ENCODE data around the gene SMYD4.

DNA sequence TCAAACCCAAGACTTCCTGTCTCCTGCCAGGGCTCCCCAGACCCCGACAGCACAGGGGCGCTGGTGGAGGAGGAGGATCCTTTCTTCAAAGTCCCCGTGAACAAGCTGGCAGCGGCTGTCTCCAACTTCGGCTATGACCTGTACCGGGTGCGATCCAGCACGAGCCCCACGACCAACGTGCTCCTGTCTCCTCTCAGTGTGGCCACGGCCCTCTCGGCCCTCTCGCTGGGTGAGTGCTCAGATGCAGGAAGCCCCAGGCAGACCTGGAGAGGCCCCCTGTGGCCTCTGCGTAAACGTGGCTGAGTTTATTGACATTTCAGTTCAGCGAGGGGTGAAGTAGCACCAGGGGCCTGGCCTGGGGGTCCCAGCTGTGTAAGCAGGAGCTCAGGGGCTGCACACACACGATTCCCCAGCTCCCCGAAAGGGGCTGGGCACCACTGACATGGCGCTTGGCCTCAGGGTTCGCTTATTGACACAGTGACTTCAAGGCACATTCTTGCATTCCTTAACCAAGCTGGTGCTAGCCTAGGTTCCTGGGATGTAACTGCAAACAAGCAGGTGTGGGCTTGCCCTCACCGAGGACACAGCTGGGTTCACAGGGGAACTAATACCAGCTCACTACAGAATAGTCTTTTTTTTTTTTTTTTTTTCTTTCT, 59.8 kb downstream of the SMYD4 start:
- no peak for TF ChIP-seq EP300 (IDR thresholded peaks at IDR 0.05)
- TF ChIP-seq, protein P1, sequence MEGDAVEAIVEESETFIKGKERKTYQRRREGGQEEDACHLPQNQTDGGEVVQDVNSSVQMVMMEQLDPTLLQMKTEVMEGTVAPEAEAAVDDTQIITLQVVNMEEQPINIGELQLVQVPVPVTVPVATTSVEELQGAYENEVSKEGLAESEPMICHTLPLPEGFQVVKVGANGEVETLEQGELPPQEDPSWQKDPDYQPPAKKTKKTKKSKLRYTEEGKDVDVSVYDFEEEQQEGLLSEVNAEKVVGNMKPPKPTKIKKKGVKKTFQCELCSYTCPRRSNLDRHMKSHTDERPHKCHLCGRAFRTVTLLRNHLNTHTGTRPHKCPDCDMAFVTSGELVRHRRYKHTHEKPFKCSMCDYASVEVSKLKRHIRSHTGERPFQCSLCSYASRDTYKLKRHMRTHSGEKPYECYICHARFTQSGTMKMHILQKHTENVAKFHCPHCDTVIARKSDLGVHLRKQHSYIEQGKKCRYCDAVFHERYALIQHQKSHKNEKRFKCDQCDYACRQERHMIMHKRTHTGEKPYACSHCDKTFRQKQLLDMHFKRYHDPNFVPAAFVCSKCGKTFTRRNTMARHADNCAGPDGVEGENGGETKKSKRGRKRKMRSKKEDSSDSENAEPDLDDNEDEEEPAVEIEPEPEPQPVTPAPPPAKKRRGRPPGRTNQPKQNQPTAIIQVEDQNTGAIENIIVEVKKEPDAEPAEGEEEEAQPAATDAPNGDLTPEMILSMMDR (IDR thresholded peaks at IDR 0.05): no peak

Data from tibial nerve (tissue), 4 donors.